ENCODE results near the gene XRCC4.

XRCC4 gene

DNA sequence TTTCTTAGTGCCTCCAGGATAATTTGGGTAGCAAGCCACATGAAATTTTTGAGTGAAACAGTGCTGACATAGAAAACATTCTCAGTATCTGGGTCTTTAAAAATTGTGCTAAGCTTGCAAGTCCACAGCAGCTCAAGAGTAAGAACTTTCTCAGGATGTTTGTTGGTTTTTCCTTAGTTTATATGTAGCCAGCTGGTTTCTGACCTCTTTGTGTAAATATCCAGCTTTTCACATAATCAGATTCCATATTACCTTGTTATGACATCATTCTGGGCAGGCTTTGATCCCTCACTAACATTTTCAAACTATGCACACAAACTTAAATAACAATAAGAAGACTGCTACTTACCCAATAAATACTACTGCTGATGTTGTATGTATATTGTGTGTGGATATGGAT lies 311.3 kb downstream of the XRCC4 start:
- DNase-seq (ENCODE audit: low read depth) = no peak

- no peak for DNase-seq (ENCODE audit: low read depth)
Observed at GRCh38 chr5:83392766-83393503, 315.6 kb downstream of the XRCC4 start.

- no peak for DNase-seq (ENCODE audit: low read depth)
Observed at GRCh38 chr5:83393504-83393866, 316.1 kb downstream of the XRCC4 start.

DNA sequence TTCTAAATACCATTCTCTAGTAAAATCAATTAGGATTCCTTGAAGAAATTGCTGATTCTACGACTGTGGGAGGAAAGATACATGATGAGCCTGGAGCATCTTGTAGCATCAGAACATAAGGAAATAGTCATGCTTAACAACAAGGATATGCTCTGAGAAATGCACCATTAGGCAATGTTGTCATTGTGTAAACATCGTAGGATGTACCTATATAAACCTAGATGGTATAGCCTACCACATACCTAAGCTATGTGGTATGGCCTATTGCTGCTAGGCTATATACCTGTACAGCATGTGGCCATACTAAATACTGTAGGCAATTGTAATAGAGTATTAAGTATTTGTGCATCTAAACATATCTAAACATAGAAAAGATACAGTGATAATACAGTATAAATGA lies 316.8 kb downstream of the XRCC4 start:
- DNase-seq (ENCODE audit: low read depth) = no peak

- DNase-seq (ENCODE audit: low read depth) = no peak
Observed at GRCh38 chr5:83396662-83397061, 319.3 kb downstream of the XRCC4 start.

GRCh38 chr5:83397658-83398057 lies 320.3 kb downstream of the XRCC4 start:
- DNase-seq (ENCODE audit: low read depth) = no peak

GRCh38 chr5:83400241-83400640 lies 322.9 kb downstream of the XRCC4 start:
- no peak for DNase-seq (ENCODE audit: low read depth)

- no peak for DNase-seq (ENCODE audit: low read depth)
Observed at GRCh38 chr5:83400701-83401100, 323.4 kb downstream of the XRCC4 start.

GRCh38 chr5:83401122-83401731 lies 323.9 kb downstream of the XRCC4 start:
- DNase-seq (ENCODE audit: low read depth) = no peak

DNA sequence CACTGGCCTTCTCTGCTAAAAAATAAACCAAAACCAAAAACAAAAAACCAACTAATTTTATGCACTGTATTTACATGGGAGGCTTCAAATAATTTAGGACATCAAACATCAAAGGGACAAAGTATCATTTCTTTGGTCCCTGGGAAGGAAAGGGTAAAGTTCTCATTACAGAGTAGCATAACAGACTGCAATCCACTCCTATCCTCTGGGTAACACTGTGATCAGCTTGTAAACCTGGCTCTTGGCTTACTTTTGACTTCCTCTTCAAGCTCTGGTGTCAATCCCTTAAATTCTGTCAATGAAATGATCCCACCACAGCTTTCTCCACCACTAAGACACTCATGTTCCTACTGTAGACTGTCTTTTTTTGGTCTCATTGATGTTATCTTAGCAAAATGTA lies 324.4 kb downstream of the XRCC4 start:
- no peak for DNase-seq (ENCODE audit: low read depth)
